ENCODE results near the gene MACROD1. TPM values are rescaled to one million over a fixed set of nuclear protein-coding genes. Genes with fewer than 3 reads are reported as not detected.

Gene MACROD1
- total and polyA plus RNA-seq, 2 donors = 9.7 to 16.6 TPM

- Histone ChIP-seq H3K4me3 (ENCODE audit: low read length in 2 of 2) (no peak overlapping the region), H3K9me3 (ENCODE audit: control insufficient read depth in 2 of 2, insufficient read depth in 1 of 2, low read length in 1 of 2) (no peaks in the 10 kb centered on the region), H3K4me1 (ENCODE audit: control insufficient read depth in 2 of 2, insufficient read depth in 2 of 2, low read length in 2 of 2) (no peaks in the 10 kb centered on the region), H3K27ac (ENCODE audit: low read depth in 1 of 2, low read length in 1 of 2) (no peak overlapping the region), H3K27me3 (ENCODE audit: control insufficient read depth in 2 of 2, insufficient read depth in 1 of 2, low read length in 1 of 2) (no peaks in the 10 kb centered on the region), H3K36me3 (ENCODE audit: control insufficient read depth in 2 of 2, insufficient read depth in 2 of 2, low read length in 1 of 2) (no peaks in the 10 kb centered on the region)
- WGBS = 90% methylated on average over 11 of the region's 11 CpGs
- no peak for DNase-seq (ENCODE audit: low read depth in 6 of 9, low spot score in 9 of 9)
Observed at GRCh38 chr11:64078284-64078683, 87.6 kb downstream of the MACROD1 start.

GRCh38 chr11:64077607-64078006 lies 88.3 kb downstream of the MACROD1 start:
- DNase-seq (ENCODE audit: low read depth in 6 of 9, low spot score in 9 of 9) = no peak

GRCh38 chr11:64076758-64077157 lies 89.2 kb downstream of the MACROD1 start:
- Histone ChIP-seq H3K4me1 (ENCODE audit: control insufficient read depth in 2 of 2, insufficient read depth in 2 of 2, low read length in 2 of 2) (no peaks in the 10 kb centered on the region), H3K4me3 (ENCODE audit: low read length in 2 of 2) (no peak overlapping the region), H3K9me3 (ENCODE audit: control insufficient read depth in 2 of 2, insufficient read depth in 1 of 2, low read length in 1 of 2) (no peaks in the 10 kb centered on the region), H3K27ac (ENCODE audit: low read depth in 1 of 2, low read length in 1 of 2) (no peak overlapping the region), H3K36me3 (ENCODE audit: control insufficient read depth in 2 of 2, insufficient read depth in 2 of 2, low read length in 1 of 2) (no peaks in the 10 kb centered on the region), H3K27me3 (ENCODE audit: control insufficient read depth in 2 of 2, insufficient read depth in 1 of 2, low read length in 1 of 2) (no peaks in the 10 kb centered on the region)
- DNase-seq (ENCODE audit: low read depth in 6 of 9, low spot score in 9 of 9) = no peak
- 90% methylated on average over 8 of the region's 8 CpGs for WGBS

More at GRCh38 chr11:64077607-64078006, 88.3 kb downstream of the MACROD1 start:
- H3K4me3 ChIP-seq (ENCODE audit: low read length in 2 of 2) = no peak overlapping the region
- H3K27ac ChIP-seq (ENCODE audit: low read depth in 1 of 2, low read length in 1 of 2) = no peak overlapping the region
- H3K9me3 ChIP-seq (ENCODE audit: control insufficient read depth in 2 of 2, insufficient read depth in 1 of 2, low read length in 1 of 2) = no peaks in the 10 kb centered on the region
- no peaks in the 10 kb centered on the region for H3K4me1 ChIP-seq (ENCODE audit: control insufficient read depth in 2 of 2, insufficient read depth in 2 of 2, low read length in 2 of 2)
- H3K36me3 ChIP-seq (ENCODE audit: control insufficient read depth in 2 of 2, insufficient read depth in 2 of 2, low read length in 1 of 2) = no peaks in the 10 kb centered on the region
- 97% methylated on average over 12 of the region's 12 CpGs for WGBS
- H3K27me3 ChIP-seq (ENCODE audit: control insufficient read depth in 2 of 2, insufficient read depth in 1 of 2, low read length in 1 of 2) = no peaks in the 10 kb centered on the region

- H3K27me3 ChIP-seq (ENCODE audit: control insufficient read depth in 2 of 2, insufficient read depth in 1 of 2, low read length in 1 of 2) = no peaks in the 10 kb centered on the region
- WGBS = 88% methylated on average over 10 of the region's 10 CpGs
- H3K36me3 ChIP-seq (ENCODE audit: control insufficient read depth in 2 of 2, insufficient read depth in 2 of 2, low read length in 1 of 2) = no peaks in the 10 kb centered on the region
- H3K4me1 ChIP-seq (ENCODE audit: control insufficient read depth in 2 of 2, insufficient read depth in 2 of 2, low read length in 2 of 2) = peaks cover 0 to 16% of the 10 kb centered on the region in 2 donors
- H3K27ac ChIP-seq (ENCODE audit: low read depth in 1 of 2, low read length in 1 of 2) = no peak overlapping the region
- no peaks in the 10 kb centered on the region for H3K9me3 ChIP-seq (ENCODE audit: control insufficient read depth in 2 of 2, insufficient read depth in 1 of 2, low read length in 1 of 2)
- no peak for DNase-seq (ENCODE audit: low read depth in 6 of 9, low spot score in 9 of 9)
- no peak overlapping the region for H3K4me3 ChIP-seq (ENCODE audit: low read length in 2 of 2)
Observed at GRCh38 chr11:64074239-64074638, 91.7 kb downstream of the MACROD1 start.

GRCh38 chr11:64073542-64073941 lies 92.4 kb downstream of the MACROD1 start:
- Histone ChIP-seq H3K27me3 (ENCODE audit: control insufficient read depth in 2 of 2, insufficient read depth in 1 of 2, low read length in 1 of 2) (no peaks in the 10 kb centered on the region), H3K9me3 (ENCODE audit: control insufficient read depth in 2 of 2, insufficient read depth in 1 of 2, low read length in 1 of 2) (no peaks in the 10 kb centered on the region), H3K4me1 (ENCODE audit: control insufficient read depth in 2 of 2, insufficient read depth in 2 of 2, low read length in 2 of 2) (peaks cover 0 to 18% of the 10 kb centered on the region in 2 donors), H3K27ac (ENCODE audit: low read depth in 1 of 2, low read length in 1 of 2) (no peak overlapping the region), H3K4me3 (ENCODE audit: low read length in 2 of 2) (no peak overlapping the region), H3K36me3 (ENCODE audit: control insufficient read depth in 2 of 2, insufficient read depth in 2 of 2, low read length in 1 of 2) (no peaks in the 10 kb centered on the region)
- 92% methylated on average over 13 of the region's 13 CpGs for WGBS
- DNase-seq (ENCODE audit: low read depth in 6 of 9, low spot score in 9 of 9) = no peak

GRCh38 chr11:64072871-64073270 lies 93.0 kb downstream of the MACROD1 start:
- H3K9me3 ChIP-seq (ENCODE audit: control insufficient read depth in 2 of 2, insufficient read depth in 1 of 2, low read length in 1 of 2) = no peaks in the 10 kb centered on the region
- no peaks in the 10 kb centered on the region for H3K27me3 ChIP-seq (ENCODE audit: control insufficient read depth in 2 of 2, insufficient read depth in 1 of 2, low read length in 1 of 2)
- DNase-seq (ENCODE audit: low read depth in 6 of 9, low spot score in 9 of 9) = no peak
- H3K36me3 ChIP-seq (ENCODE audit: control insufficient read depth in 2 of 2, insufficient read depth in 2 of 2, low read length in 1 of 2) = no peaks in the 10 kb centered on the region
- peaks cover 0 to 18% of the 10 kb centered on the region in 2 donors for H3K4me1 ChIP-seq (ENCODE audit: control insufficient read depth in 2 of 2, insufficient read depth in 2 of 2, low read length in 2 of 2)
- no peak overlapping the region for H3K4me3 ChIP-seq (ENCODE audit: low read length in 2 of 2)
- WGBS = 94% methylated on average over 9 of the region's 9 CpGs
- H3K27ac ChIP-seq (ENCODE audit: low read depth in 1 of 2, low read length in 1 of 2) = no peak overlapping the region

- Histone ChIP-seq H3K4me3 (ENCODE audit: low read length in 2 of 2) (no peak overlapping the region), H3K36me3 (ENCODE audit: control insufficient read depth in 2 of 2, insufficient read depth in 2 of 2, low read length in 1 of 2) (no peaks in the 10 kb centered on the region), H3K9me3 (ENCODE audit: control insufficient read depth in 2 of 2, insufficient read depth in 1 of 2, low read length in 1 of 2) (no peaks in the 10 kb centered on the region), H3K27me3 (ENCODE audit: control insufficient read depth in 2 of 2, insufficient read depth in 1 of 2, low read length in 1 of 2) (peaks cover 2 to 4% of the 10 kb centered on the region in 2 donors), H3K4me1 (ENCODE audit: control insufficient read depth in 2 of 2, insufficient read depth in 2 of 2, low read length in 2 of 2) (peaks cover 0 to 22% of the 10 kb centered on the region in 2 donors), H3K27ac (ENCODE audit: low read depth in 1 of 2, low read length in 1 of 2) (no peak overlapping the region)
- whole genome bisulfite sequencing = 96% methylated on average over 8 of the region's 8 CpGs
- DNase-seq (ENCODE audit: low read depth in 6 of 9, low spot score in 9 of 9) = no peak
Observed at GRCh38 chr11:64072403-64072802, 93.5 kb downstream of the MACROD1 start.

GRCh38 chr11:64071849-64072248 lies 94.1 kb downstream of the MACROD1 start:
- Histone ChIP-seq H3K9me3 (ENCODE audit: control insufficient read depth in 2 of 2, insufficient read depth in 1 of 2, low read length in 1 of 2) (no peaks in the 10 kb centered on the region), H3K4me1 (ENCODE audit: control insufficient read depth in 2 of 2, insufficient read depth in 2 of 2, low read length in 2 of 2) (peaks cover 0 to 26% of the 10 kb centered on the region in 2 donors), H3K27me3 (ENCODE audit: control insufficient read depth in 2 of 2, insufficient read depth in 1 of 2, low read length in 1 of 2) (peaks cover 2 to 7% of the 10 kb centered on the region in 2 donors), H3K36me3 (ENCODE audit: control insufficient read depth in 2 of 2, insufficient read depth in 2 of 2, low read length in 1 of 2) (no peaks in the 10 kb centered on the region), H3K27ac (ENCODE audit: low read depth in 1 of 2, low read length in 1 of 2) (no peak overlapping the region), H3K4me3 (ENCODE audit: low read length in 2 of 2) (no peak overlapping the region)
- no peak for DNase-seq (ENCODE audit: low read depth in 6 of 9, low spot score in 9 of 9)
- 96% methylated on average over 20 of the region's 20 CpGs for WGBS

GRCh38 chr11:64070314-64070681 lies 95.6 kb downstream of the MACROD1 start:
- no peak overlapping the region for H3K4me3 ChIP-seq (ENCODE audit: low read length in 2 of 2)
- DNase-seq (ENCODE audit: low read depth in 6 of 9, low spot score in 9 of 9) = no peak
- WGBS = 87% methylated on average over 12 of the region's 12 CpGs
- H3K9me3 ChIP-seq (ENCODE audit: control insufficient read depth in 2 of 2, insufficient read depth in 1 of 2, low read length in 1 of 2) = no peaks in the 10 kb centered on the region
- H3K27me3 ChIP-seq (ENCODE audit: control insufficient read depth in 2 of 2, insufficient read depth in 1 of 2, low read length in 1 of 2) = peaks cover 2 to 7% of the 10 kb centered on the region in 2 donors
- H3K36me3 ChIP-seq (ENCODE audit: control insufficient read depth in 2 of 2, insufficient read depth in 2 of 2, low read length in 1 of 2) = no peaks in the 10 kb centered on the region
- peaks cover 0 to 29% of the 10 kb centered on the region in 2 donors for H3K4me1 ChIP-seq (ENCODE audit: control insufficient read depth in 2 of 2, insufficient read depth in 2 of 2, low read length in 2 of 2)
- no peak overlapping the region for H3K27ac ChIP-seq (ENCODE audit: low read depth in 1 of 2, low read length in 1 of 2)

Data from thymus (tissue), 11 donors.